NCI-H2081 (cell line): ENCODE results near the gene CEL.
"Not testable (repeated sequence)": the region's sequence is repeated elsewhere in the genome, so short reads cannot be mapped to it uniquely, and the experiment has no call there.

ENCODE experiments used
- DNase-seq, 2 experiments: peaks; one replicate each; lab custom pipeline; 2025; lab: John Stamatoyannopoulos, UW

Gene CEL

GRCh38 chr9:133046900-133047295 lies 14.9 kb upstream of the CEL start:
- DNase-seq = no peak

- DNase-seq = peak; percentile 24 to 64
These were observed 13.2 kb upstream of the CEL start for GRCh38 chr9:133048595-133048994.

DNA sequence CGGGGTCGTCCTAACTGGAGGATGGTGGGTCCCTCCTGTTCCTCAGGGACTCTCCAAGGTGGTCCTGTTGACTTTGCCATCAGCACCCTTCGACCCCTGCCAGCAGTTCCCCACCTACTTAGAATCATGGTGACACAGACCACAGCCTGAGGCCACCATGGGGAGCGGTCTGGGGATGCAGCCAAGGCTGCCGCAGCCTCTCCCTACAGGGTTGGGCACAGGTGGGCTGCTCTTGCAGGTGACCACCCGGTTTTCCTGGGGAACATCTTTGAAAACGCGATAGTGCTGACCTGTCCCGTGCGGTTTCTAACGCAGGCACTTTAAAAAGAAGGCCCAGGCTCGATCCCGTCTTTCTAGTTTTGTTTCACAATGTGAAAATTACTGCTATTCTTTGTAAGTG lies 12.7 kb upstream of the CEL start:
- DNase-seq = no peak

- peak; percentile 29 to 76 for DNase-seq
These were observed 11.6 kb upstream of the CEL start for GRCh38 chr9:133050142-133050541.

DNA sequence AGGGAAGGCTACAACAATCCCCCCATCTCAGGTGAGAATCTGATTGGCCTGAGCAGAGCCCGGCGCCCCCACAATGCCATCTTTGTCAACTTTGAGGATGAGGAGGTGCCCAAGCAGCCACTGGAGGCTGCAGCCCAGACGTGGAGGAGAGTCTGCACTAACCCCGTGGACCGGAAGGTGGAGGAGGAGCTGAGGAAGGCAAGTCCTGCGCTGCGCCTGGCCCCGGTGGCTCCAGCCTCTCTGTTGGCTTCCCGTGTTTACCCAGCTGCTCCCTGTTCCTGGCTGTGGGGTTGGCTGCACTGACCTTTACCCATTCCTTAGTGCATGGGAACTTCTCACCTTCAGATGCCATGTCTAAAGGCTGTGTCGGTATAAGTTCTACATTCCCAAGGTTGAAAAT lies 11.0 kb upstream of the CEL start:
- DNase-seq = peak in 1 of 2 experiments; percentile 14

DNA sequence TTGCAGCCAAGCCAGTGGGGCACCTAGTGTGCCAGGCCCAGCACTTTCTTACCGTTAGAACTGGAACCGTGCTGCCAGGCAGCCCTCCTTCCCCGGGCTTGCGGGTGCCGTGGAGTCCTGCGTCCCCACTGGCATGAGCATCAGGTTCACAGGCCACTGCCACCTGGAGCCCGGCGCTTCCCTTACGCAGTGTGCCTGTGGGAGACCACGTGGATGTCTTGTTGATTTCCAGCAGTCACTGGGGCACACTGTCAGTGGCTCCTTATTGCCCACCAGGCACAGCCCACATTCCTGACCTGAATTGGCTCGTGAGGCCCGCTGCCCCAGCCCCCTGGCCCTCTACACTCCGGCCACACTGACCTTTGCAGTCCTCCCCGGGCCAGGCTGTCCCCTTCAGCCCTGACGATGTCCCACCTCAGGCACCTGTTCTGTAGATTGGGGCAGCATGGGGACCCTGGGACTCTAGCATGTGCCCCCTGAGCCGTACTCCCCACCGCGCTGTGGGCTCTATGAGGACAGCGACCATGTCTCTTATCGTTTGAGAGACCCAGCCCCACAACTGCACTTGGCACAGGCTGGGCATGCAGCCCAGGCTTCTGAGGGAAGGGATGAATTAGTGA lies 10.4 kb upstream of the CEL start:
- no peak for DNase-seq

- no peak for DNase-seq
These were observed 9.7 kb upstream of the CEL start for GRCh38 chr9:133051966-133052539.

DNA sequence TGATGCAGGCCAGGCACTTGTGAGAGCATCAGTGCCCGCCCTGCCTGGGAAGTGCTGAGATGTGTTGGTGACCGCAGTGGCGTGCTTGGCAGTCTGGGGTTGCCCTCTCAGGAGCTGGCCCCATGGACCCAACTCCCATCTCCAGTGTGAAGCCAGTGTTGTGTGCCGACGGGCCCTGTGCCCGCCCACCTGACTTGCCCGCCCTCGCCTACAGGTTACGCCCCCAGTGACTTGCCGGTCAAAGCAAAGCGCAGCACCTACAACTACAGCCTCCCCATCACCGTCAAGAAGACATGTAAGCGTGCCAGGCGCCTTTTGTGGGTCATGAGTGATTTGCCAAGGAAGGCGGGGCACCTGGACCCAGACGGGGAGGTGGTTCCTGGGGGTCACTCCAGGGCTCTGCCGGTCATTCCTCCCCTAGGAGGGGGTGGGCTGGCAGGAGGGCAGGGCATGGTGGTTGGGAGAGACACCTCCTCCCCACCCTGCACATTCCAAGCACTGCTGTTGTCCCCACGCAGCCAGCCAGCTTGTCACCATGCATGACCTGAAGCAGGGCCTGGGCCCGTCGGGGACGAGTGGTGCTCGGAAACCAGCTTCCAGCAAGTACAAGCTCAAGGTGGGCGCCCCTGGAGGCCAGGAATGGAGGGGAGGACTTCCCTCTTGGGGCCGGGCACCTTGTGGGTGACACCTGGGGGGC lies 7.4 kb upstream of the CEL start:
- DNase-seq = no peak

DNA sequence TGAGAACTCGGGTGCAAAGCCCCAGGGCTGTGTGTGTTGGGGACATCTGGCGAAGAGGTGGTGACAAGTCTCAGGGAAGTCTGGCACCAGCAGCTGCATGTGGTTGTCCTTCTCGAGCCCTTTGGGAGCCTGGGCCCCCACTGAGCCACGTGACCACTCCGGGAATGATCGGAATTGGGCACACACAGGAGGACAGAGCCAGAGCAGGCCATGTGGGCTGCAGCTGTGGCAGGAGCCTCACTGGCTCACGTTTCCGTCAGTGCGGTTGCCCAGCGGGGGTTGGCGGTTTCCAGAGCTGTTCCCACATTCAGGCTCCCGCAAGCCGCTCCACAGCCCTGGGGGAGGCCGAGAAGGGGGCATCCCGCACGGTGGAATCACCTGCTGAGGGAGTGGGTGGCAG lies 6.8 kb upstream of the CEL start:
- DNase-seq = no peak

GRCh38 chr9:133055788-133056420 lies 5.9 kb upstream of the CEL start:
- DNase-seq = no peak

DNA sequence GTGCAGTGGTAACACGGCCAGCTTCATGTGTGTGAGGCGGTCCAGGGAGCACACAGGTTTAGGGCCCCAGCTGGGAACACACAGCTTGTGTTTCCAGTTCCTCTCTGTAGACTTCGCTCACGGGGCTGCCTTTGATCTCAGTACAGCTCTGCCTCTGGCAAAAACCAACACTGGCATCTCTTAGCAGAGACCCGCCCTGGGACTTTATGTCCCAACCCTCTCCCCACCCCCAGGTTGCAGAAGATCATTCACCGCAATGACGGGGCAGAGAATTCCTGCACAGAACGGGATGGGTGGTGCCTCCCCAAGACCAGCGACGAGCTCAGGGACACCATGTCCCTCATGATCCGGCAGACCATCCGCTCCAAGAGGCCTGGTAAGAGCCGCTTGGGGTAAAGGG lies 5.2 kb upstream of the CEL start:
- DNase-seq = no peak

- no peak for DNase-seq
These were observed 4.8 kb upstream of the CEL start for GRCh38 chr9:133057006-133057405.

GRCh38 chr9:133057553-133057952 lies 4.2 kb upstream of the CEL start:
- DNase-seq = no peak

DNA sequence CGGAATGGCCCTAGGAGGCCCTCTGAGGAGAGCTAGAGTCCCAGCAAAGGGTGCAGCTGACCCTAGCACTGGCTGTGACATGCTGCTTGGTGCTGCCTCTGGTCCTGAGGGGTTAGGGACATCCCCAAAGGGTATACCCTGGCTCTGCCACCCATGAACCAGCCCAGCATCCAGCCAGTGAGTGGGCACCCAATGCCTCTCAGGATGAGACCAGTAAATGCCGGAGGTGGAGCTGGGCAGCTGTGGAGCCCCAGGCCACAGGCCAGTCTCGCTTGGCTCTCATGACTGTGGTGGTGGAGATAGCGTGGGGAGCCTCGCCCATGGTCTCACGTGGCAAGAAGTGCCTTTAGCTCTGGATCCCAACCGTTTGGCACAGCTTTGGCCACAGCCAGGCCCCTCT lies 3.7 kb upstream of the CEL start:
- no peak for DNase-seq

- DNase-seq = no peak
These were observed 3.0 kb upstream of the CEL start for GRCh38 chr9:133058550-133059320.

- no peak for DNase-seq
These were observed 2.2 kb upstream of the CEL start for GRCh38 chr9:133059623-133060022.

DNA sequence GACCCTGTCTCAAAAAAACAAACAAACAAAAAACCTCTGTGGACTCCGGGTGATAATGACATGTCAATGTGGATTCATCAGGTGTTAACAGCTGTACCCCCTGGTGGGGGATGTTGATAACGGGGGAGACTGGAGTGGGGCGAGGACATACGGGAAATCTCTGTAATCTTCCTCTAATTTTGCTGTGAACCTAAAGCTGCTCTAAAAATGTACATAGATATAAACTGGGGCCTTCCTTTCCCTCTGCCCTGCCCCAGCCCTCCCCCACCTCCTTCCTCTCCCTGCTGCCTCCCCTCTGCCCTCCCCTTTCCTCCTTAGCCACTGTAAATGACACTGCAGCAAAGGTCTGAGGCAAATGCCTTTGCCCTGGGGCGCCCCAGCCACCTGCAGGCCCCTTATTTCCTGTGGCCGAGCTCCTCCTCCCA lies 1.4 kb upstream of the CEL start:
- DNase-seq = peak in 1 of 2 experiments; percentile 8

GRCh38 chr9:133061019-133061763 lies 590 bp upstream of the CEL start:
- not testable (repeated sequence) for DNase-seq

DNA sequence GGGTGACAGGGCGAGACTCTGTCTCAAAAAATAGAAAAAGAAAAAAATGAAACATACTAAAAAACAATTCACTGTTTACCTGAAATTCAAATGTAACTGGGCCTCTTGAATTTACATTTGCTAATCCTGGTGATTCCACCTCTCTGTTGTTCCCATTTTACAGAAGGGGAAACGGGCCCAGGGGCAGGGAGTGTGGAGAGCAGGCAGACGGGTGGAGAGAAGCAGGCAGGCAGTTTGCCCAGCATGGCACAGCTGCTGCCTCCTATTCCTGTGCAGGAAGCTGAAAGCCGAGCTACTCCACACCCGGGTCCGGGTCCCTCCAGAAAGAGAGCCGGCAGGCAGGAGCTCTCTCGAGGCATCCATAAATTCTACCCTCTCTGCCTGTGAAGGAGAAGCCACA lies 788 bp downstream of the CEL start:
- not testable (repeated sequence) for DNase-seq

DNA sequence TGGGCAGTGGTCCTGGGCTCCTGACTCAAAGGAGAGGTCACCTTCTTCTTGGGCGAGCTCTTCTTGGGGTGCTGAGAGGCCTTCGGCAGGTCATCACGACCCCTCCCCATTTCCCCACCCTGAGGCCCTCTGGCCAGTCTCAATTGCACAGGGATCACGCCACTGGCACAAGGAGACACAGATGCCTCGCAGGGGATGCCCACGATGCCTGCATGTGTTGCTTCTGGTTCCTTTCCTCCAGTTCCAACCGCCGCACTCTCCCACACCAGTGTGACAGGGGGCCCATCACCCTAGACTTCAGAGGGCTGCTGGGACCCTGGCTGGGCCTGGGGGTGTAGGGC lies 1.3 kb downstream of the CEL start:
- DNase-seq = no peak

GRCh38 chr9:133063500-133064231 lies 1.9 kb downstream of the CEL start:
- no peak for DNase-seq
